HL-60 (cell line): ENCODE results near the gene PRDM15.

Experiments used
- POLR2AphosphoS5 ChIP-seq: IDR thresholded peaks from 2 replicates; pipeline ENCODE4 v1.6.1; 2012; ENCODE audit warnings: low read depth
- TF ChIP-seq, protein P1 (sequence below): IDR thresholded peaks from one replicate; pipeline ENCODE4 v1.5.1; 2011; ENCODE audit warnings: low read length, control low read depth, inconsistent platforms; ENCODE audit not compliant: insufficient read depth

DNA sequence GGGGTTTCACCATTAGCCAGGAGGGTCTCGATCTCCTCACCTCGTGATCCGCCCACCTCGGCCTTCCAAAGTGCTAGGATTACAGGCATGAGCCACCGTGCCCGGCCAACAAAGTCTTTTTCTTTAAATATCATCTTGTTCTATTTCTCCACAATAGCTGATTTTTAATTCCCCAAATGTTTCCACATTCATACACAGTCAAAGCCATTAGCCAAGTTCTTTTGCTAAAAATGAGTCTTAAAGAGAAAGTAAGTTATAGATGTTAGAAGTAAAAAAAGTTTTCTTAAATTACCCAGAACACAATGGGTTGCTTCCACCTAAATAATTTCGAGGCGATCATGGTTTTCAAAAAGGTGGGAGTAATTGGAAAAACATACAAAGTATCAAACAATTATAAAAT, 44.0 kb upstream of the PRDM15 start:
- no peak for TF ChIP-seq POLR2AphosphoS5
- TF ChIP-seq, protein P1, sequence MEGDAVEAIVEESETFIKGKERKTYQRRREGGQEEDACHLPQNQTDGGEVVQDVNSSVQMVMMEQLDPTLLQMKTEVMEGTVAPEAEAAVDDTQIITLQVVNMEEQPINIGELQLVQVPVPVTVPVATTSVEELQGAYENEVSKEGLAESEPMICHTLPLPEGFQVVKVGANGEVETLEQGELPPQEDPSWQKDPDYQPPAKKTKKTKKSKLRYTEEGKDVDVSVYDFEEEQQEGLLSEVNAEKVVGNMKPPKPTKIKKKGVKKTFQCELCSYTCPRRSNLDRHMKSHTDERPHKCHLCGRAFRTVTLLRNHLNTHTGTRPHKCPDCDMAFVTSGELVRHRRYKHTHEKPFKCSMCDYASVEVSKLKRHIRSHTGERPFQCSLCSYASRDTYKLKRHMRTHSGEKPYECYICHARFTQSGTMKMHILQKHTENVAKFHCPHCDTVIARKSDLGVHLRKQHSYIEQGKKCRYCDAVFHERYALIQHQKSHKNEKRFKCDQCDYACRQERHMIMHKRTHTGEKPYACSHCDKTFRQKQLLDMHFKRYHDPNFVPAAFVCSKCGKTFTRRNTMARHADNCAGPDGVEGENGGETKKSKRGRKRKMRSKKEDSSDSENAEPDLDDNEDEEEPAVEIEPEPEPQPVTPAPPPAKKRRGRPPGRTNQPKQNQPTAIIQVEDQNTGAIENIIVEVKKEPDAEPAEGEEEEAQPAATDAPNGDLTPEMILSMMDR, result no peak
